ENCODE measurements around the gene TNFRSF8. TPM values are rescaled to one million over a fixed set of nuclear protein-coding genes. Genes with fewer than 3 reads are reported as not detected.

Gene TNFRSF8
- total and polyA plus RNA-seq, 12 donors = 0.17 to 0.61 (median 0.42) TPM; not detected in 1

DNA sequence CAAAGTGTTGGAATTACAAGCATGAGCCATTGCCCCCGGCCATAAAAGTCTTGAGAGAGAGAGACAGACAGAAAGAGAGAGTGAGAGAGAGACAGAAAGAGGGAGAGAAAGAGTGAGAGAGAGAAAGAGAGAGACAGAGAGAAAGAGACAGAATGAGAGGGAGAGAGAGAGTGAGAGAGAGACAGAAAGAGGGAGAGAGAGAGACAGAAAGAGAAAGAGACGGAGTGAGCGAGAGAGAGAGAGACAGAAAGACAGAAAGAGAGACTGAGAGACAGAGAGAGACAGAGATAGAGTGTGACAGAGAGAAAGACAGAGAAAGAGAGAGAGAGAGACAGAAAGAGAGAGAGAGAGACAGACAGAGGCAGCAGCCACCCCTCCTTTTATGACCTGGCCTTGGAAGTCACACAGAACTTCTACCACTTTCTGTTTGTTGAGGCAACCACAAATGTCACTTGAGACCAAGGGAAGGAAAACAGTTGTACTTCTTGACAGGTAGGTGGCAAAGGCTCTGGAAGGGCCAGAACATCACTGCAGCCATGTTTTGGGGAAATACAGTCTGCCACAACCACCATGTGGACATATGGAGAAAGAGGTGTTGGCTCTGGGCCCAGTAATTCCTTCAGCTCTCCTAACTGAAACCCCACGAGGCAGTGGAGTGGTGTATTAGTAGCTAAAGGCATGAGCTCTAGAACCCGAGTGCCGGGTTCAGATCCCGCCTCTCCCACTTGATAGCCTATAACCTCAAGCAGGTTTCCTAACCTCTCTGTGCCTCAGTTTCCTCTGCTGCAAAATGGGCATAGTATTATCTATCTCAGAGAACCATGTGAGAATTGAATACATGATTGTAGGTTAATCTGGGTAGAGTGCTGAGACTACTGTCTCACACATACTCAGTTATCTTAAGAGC, 50.6 kb downstream of the TNFRSF8 start:
- no peaks in the 10 kb centered on the region for H3K27me3 ChIP-seq
- 73 to 81% (median 77%) methylated on average over 7 of the region's 7 CpGs for WGBS, 4 donors
- intact Hi-C loops (cut with DNase I) = no loop called here
- H3K36me3 ChIP-seq (replicated peaks in 1 of 2) = no peaks in the 10 kb centered on the region
- no peaks in the 10 kb centered on the region for H3K9me3 ChIP-seq (replicated peaks in 1 of 3)
- peak in 1 of 7 donors; percentile 14 for DNase-seq
- H3K4me1 ChIP-seq (replicated peaks in 1 of 2) = peaks cover 0 to 10% of the 10 kb centered on the region in 2 donors
- TF ChIP-seq, protein P1, sequence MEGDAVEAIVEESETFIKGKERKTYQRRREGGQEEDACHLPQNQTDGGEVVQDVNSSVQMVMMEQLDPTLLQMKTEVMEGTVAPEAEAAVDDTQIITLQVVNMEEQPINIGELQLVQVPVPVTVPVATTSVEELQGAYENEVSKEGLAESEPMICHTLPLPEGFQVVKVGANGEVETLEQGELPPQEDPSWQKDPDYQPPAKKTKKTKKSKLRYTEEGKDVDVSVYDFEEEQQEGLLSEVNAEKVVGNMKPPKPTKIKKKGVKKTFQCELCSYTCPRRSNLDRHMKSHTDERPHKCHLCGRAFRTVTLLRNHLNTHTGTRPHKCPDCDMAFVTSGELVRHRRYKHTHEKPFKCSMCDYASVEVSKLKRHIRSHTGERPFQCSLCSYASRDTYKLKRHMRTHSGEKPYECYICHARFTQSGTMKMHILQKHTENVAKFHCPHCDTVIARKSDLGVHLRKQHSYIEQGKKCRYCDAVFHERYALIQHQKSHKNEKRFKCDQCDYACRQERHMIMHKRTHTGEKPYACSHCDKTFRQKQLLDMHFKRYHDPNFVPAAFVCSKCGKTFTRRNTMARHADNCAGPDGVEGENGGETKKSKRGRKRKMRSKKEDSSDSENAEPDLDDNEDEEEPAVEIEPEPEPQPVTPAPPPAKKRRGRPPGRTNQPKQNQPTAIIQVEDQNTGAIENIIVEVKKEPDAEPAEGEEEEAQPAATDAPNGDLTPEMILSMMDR (IDR thresholded peaks at IDR 0.05) = no peak
- no peak for TF ChIP-seq POLR2A (IDR thresholded peaks at IDR 0.05)
- no peak overlapping the region for H3K4me3 ChIP-seq
- peak overlapping the region in 1 of 5 donors; percentile 15 for H3K27ac ChIP-seq

DNA sequence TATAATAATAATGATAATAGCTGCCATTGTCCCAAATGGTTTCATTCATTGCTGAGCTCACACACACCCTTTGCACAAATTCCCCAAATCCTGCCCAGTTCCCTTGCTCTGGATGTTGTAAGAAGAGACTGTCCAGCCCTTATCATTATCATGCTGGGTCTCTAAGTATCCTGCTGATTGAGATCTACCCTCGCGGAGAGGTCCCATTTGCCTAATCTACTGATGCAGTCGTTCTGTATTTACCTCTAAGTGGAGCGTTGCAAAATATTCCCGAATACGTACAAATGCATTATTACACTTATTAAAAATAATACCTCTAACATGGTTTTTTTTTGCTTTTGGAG, 51.2 kb downstream of the TNFRSF8 start:
- Histone ChIP-seq H3K4me3 (no peak overlapping the region), H3K27ac (no peak overlapping the region), H3K27me3 (no peaks in the 10 kb centered on the region), H3K36me3 (replicated peaks in 1 of 2) (no peaks in the 10 kb centered on the region), H3K4me1 (replicated peaks in 1 of 2) (peaks cover 0 to 10% of the 10 kb centered on the region in 2 donors), H3K9me3 (replicated peaks in 1 of 3) (no peaks in the 10 kb centered on the region)
- 80 to 88% (median 81%) methylated on average over 6 of the region's 6 CpGs for WGBS, 4 donors
- DNase-seq = no peak
- TF ChIP-seq, protein P1 (IDR thresholded peaks at IDR 0.05) = no peak
- TF ChIP-seq POLR2A (IDR thresholded peaks at IDR 0.05) = no peak
- intact Hi-C loops (cut with DNase I) = no loop called here

DNA sequence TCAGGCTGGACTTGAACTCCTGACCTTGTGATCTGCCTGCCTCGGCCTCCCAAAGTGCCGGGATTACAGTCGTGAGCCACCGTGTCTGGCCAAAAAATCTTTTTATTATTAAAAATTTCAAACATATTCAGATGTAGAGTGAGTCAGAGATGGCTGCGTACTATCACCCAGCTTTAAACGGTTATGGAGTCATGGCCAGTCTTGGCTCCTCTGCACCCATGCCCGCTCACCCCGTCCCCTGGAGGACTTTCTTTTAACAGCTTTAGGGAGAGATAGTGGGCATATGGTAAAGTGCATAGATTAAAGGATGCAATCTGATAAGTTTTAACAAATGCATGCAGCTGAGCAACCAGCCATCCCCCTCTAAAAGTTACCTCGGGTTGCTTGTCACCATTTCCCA, 51.8 kb downstream of the TNFRSF8 start:
- whole genome bisulfite sequencing, 4 donors = 71 to 77% (median 74%) methylated on average over 9 of the region's 9 CpGs
- DNase-seq = no peak
- H3K4me3 ChIP-seq = no peak overlapping the region
- H3K36me3 ChIP-seq (replicated peaks in 1 of 2) = no peaks in the 10 kb centered on the region
- intact Hi-C loops (cut with DNase I) = no loop called here
- H3K27me3 ChIP-seq = no peaks in the 10 kb centered on the region
- peaks cover 0 to 10% of the 10 kb centered on the region in 2 donors for H3K4me1 ChIP-seq (replicated peaks in 1 of 2)
- TF ChIP-seq, protein P1 (IDR thresholded peaks at IDR 0.05) = no peak
- no peak for TF ChIP-seq POLR2A (IDR thresholded peaks at IDR 0.05)
- no peaks in the 10 kb centered on the region for H3K9me3 ChIP-seq (replicated peaks in 1 of 3)
- H3K27ac ChIP-seq = no peak overlapping the region

DNA sequence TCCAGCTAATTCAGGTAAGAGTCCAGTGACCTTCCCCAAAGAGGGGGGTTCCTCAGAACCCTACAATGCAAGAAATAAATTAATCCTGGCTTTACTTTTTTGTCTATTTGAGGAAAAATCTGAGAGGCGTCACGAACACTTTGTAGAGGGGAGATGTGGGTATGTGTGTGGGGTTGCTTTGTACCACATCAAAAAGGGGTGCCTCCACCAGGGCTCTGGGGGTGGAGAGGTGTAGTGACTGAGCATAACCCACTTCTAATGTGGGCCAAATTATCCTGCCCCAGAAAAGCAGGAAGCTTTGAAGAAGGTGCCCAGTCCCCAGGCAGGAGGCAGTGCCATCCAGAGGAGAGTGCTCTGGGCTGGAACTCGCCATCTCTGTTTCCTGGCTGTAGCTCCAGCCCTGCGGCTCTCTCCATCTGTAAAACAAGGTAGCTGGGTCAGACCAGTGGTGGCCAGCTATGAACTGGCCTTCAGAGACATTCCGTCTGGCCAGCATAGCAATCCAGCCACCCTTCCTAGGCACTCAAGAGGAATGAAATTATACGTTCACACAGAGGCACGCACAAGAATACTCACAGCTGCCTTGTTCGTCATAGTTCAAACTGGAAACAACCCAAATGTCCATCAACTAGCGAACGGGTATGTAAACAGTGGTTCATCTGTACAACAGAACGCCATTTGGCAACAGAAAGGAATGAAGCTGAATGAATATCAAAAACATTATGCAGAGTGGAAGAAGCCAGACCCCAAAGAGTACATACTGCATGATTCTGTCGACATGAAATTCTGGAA, 58.3 kb downstream of the TNFRSF8 start:
- TF ChIP-seq, protein P1 (IDR thresholded peaks at IDR 0.05) = no peak
- TF ChIP-seq POLR2A (IDR thresholded peaks at IDR 0.05) = no peak
- Histone ChIP-seq H3K27ac (no peak overlapping the region), H3K27me3 (no peaks in the 10 kb centered on the region), H3K4me1 (replicated peaks in 1 of 2) (peaks cover 6 to 13% of the 10 kb centered on the region in 2 donors), H3K9me3 (replicated peaks in 1 of 3) (no peaks in the 10 kb centered on the region), H3K36me3 (replicated peaks in 1 of 2) (no peaks in the 10 kb centered on the region), H3K4me3 (no peak overlapping the region)
- WGBS, 4 donors = 71 to 83% (median 78%) methylated on average over 10 to 12 of the region's 12 CpGs
- no peak for DNase-seq
- intact Hi-C loops (cut with DNase I) = no loop called here

All from adrenal gland (tissue), 12 donors.